ENCODE results near the gene TRMU.

Gene TRMU

GRCh38 chr22:46364341-46365165 lies 29.0 kb downstream of the TRMU start:
- Mint-ChIP-seq H3K36me3 (ENCODE audit: low read depth) (peaks cover 1% of the 10 kb centered on the region), H3K4me1 (ENCODE audit: low read depth) (no peaks in the 10 kb centered on the region), H3K4me3 (no peak overlapping the region), H3K27ac (no peak overlapping the region), H3K9me3 (no peaks in the 10 kb centered on the region), H3K27me3 (no peaks in the 10 kb centered on the region)

- Mint-ChIP-seq H3K27ac (no peak overlapping the region), H3K4me1 (ENCODE audit: low read depth) (peaks cover 5% of the 10 kb centered on the region), H3K36me3 (ENCODE audit: low read depth) (no peaks in the 10 kb centered on the region), H3K9me3 (no peaks in the 10 kb centered on the region), H3K4me3 (no peak overlapping the region), H3K27me3 (no peaks in the 10 kb centered on the region)
Observed at GRCh38 chr22:46365166-46365624, 29.7 kb downstream of the TRMU start.

GRCh38 chr22:46366327-46366731 lies 30.8 kb downstream of the TRMU start:
- no peak overlapping the region for H3K27ac Mint-ChIP-seq
- no peaks in the 10 kb centered on the region for H3K27me3 Mint-ChIP-seq
- H3K9me3 Mint-ChIP-seq = no peaks in the 10 kb centered on the region
- no peaks in the 10 kb centered on the region for H3K36me3 Mint-ChIP-seq (ENCODE audit: low read depth)
- no peak overlapping the region for H3K4me3 Mint-ChIP-seq
- H3K4me1 Mint-ChIP-seq (ENCODE audit: low read depth) = peaks cover 16% of the 10 kb centered on the region

GRCh38 chr22:46366801-46367706 lies 31.5 kb downstream of the TRMU start:
- no peak overlapping the region for H3K27ac Mint-ChIP-seq
- H3K4me1 Mint-ChIP-seq (ENCODE audit: low read depth) = peaks cover 20% of the 10 kb centered on the region
- H3K27me3 Mint-ChIP-seq = no peaks in the 10 kb centered on the region
- no peaks in the 10 kb centered on the region for H3K9me3 Mint-ChIP-seq
- H3K4me3 Mint-ChIP-seq = no peak overlapping the region
- H3K36me3 Mint-ChIP-seq (ENCODE audit: low read depth) = no peaks in the 10 kb centered on the region

- Mint-ChIP-seq H3K4me1 (ENCODE audit: low read depth) (peaks cover 25% of the 10 kb centered on the region), H3K4me3 (no peak overlapping the region), H3K27ac (no peak overlapping the region), H3K27me3 (no peaks in the 10 kb centered on the region), H3K9me3 (no peaks in the 10 kb centered on the region), H3K36me3 (ENCODE audit: low read depth) (no peaks in the 10 kb centered on the region)
Observed at GRCh38 chr22:46367707-46368191, 32.2 kb downstream of the TRMU start.

DNA sequence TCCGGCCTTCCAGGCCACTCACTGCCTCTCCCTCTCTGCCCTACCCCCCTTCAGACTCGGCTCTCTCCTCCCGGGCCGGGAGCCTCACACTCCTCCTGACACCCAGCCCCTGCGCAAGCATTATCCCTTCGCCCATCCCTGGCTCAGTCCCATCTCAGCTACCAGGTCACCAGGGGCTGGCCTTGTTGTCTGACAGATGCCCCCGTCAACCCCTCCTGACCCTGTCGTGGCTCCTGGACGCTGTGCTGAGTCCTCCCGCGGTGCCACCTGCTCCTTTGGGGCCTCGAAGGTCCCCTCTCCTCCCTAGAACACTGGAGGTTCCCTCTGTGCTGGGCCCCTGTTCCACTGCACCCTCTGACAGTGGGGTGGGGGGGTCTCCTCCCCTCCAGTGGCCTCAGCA lies 32.9 kb downstream of the TRMU start:
- no peak overlapping the region for H3K27ac Mint-ChIP-seq
- no peak overlapping the region for H3K4me3 Mint-ChIP-seq
- no peaks in the 10 kb centered on the region for H3K27me3 Mint-ChIP-seq

GRCh38 chr22:46368871-46369715 lies 33.6 kb downstream of the TRMU start:
- Mint-ChIP-seq H3K4me3 (no peak overlapping the region), H3K27me3 (no peaks in the 10 kb centered on the region), H3K4me1 (ENCODE audit: low read depth) (peaks cover 36% of the 10 kb centered on the region), H3K36me3 (ENCODE audit: low read depth) (no peaks in the 10 kb centered on the region), H3K9me3 (no peaks in the 10 kb centered on the region), H3K27ac (no peak overlapping the region)

More for the DNA sequence above, 32.9 kb downstream of the TRMU start:
- H3K4me1 Mint-ChIP-seq (ENCODE audit: low read depth) = peaks cover 30% of the 10 kb centered on the region
- no peaks in the 10 kb centered on the region for H3K9me3 Mint-ChIP-seq
- no peaks in the 10 kb centered on the region for H3K36me3 Mint-ChIP-seq (ENCODE audit: low read depth)

- H3K4me1 Mint-ChIP-seq (ENCODE audit: low read depth) = peaks cover 40% of the 10 kb centered on the region
- H3K27ac Mint-ChIP-seq = no peak overlapping the region
- H3K27me3 Mint-ChIP-seq = no peaks in the 10 kb centered on the region
- H3K9me3 Mint-ChIP-seq = no peaks in the 10 kb centered on the region
- no peaks in the 10 kb centered on the region for H3K36me3 Mint-ChIP-seq (ENCODE audit: low read depth)
- H3K4me3 Mint-ChIP-seq = no peak overlapping the region
Observed at GRCh38 chr22:46369716-46370583, 34.4 kb downstream of the TRMU start.

DNA sequence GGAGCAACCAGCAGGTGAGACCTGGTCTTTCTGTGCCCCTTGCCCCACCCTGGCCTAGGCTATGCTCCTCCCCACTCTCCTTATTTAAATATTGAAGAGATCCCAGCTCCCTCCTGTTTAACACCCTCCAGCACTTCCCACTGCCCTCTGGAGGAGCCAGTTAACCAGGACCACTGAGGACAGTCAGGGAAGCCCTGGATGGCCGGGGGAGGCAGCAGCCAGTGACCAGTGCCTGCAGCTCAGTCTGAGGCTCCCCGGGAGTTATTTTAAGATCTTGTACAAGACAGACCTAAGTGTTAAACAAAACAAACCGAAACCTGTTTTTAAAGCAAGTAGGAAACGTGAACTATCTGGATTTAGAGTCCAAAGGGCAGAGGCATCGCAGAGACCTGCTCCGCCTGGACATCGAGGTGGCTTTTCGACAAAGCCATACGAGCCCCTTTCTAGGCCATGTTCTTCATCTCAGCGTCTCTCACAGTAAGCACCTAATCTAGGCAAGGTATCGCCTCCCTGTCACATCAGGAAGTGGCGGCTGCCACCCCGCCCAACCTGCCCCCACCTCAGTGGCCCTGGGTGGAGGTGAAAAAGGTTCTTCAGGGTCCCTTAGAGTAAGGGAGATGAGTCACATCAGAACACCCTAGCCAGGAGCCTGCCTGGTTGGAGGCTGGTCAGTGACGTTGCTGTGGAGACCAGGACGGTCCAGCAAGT lies 35.2 kb downstream of the TRMU start:
- H3K4me3 Mint-ChIP-seq = no peak overlapping the region
- H3K27me3 Mint-ChIP-seq = peaks cover 4% of the 10 kb centered on the region
- peaks cover 5% of the 10 kb centered on the region for H3K9me3 Mint-ChIP-seq
- H3K4me1 Mint-ChIP-seq (ENCODE audit: low read depth) = peaks cover 40% of the 10 kb centered on the region
- no peak overlapping the region for H3K27ac Mint-ChIP-seq
- peaks cover 6% of the 10 kb centered on the region for H3K36me3 Mint-ChIP-seq (ENCODE audit: low read depth)

- peaks cover 8% of the 10 kb centered on the region for H3K9me3 Mint-ChIP-seq
- peaks cover 40% of the 10 kb centered on the region for H3K4me1 Mint-ChIP-seq (ENCODE audit: low read depth)
- no peak overlapping the region for H3K27ac Mint-ChIP-seq
- H3K36me3 Mint-ChIP-seq (ENCODE audit: low read depth) = peaks cover 13% of the 10 kb centered on the region
- peaks cover 4% of the 10 kb centered on the region for H3K27me3 Mint-ChIP-seq
- no peak overlapping the region for H3K4me3 Mint-ChIP-seq
Observed at GRCh38 chr22:46371623-46372226, 36.2 kb downstream of the TRMU start.

DNA sequence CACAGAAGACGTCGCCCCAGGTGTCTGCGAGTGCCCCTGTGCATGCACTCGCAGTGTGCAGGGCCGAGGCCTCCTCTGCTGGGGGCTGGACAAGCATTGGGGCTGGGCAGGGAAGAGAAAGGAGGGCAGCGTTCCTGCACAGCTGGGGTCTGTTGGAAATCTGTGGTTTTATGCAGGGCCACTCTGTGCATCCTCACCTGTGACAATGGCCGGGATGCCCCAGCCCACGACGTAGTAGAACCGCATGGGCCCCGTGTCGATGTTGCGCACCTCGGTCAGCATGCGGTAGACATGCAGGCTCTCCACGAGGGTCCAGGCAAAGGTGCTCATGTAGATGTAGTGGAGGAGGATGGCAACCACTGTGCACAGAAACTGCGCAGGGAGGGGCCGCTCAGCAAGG lies 37.2 kb downstream of the TRMU start:
- Mint-ChIP-seq H3K27ac (no peak overlapping the region), H3K4me1 (ENCODE audit: low read depth) (peaks cover 40% of the 10 kb centered on the region), H3K36me3 (ENCODE audit: low read depth) (peaks cover 16% of the 10 kb centered on the region), H3K9me3 (peaks cover 8% of the 10 kb centered on the region), H3K4me3 (no peak overlapping the region), H3K27me3 (peaks cover 4% of the 10 kb centered on the region)

- H3K9me3 Mint-ChIP-seq = peaks cover 8% of the 10 kb centered on the region
- H3K36me3 Mint-ChIP-seq (ENCODE audit: low read depth) = peaks cover 16% of the 10 kb centered on the region
- H3K27me3 Mint-ChIP-seq = peaks cover 4% of the 10 kb centered on the region
- peaks cover 40% of the 10 kb centered on the region for H3K4me1 Mint-ChIP-seq (ENCODE audit: low read depth)
- no peak overlapping the region for H3K4me3 Mint-ChIP-seq
- H3K27ac Mint-ChIP-seq = no peak overlapping the region
Observed at GRCh38 chr22:46373159-46373558, 37.6 kb downstream of the TRMU start.

All from stimulated activated naive CD8-positive, alpha-beta T cell treated with anti-CD3 and anti-CD28 coated beads, Interleukin-15, Interleukin-2, amounts not matched to agents 100 ng/mL and 50 ng/mL, for 24 hours (primary cell).